Left ventricle myocardium inferior (tissue), 1 donor: ENCODE results near the gene GOSR1. TPM values are rescaled to one million over a fixed set of nuclear protein-coding genes. Genes with fewer than 3 reads are reported as not detected.
"Not testable (repeated sequence)": the region's sequence is repeated elsewhere in the genome, so short reads cannot be mapped to it uniquely, and the experiment has no call there.

Experiments
- DNase-seq: peaks from one replicate; pipeline ENCODE4 v3.0.0-alpha.2; 2020
- H3K27ac ChIP-seq: fragments of 200-600 bp; replicated peaks from 2 replicates; pipeline ENCODE4 v1.8.0; 2021
- H3K27me3 ChIP-seq: fragments of 200-600 bp; 2 replicates; pipeline ENCODE4 v1.8.0; 2021; ENCODE audit warnings: low read depth
- H3K36me3 ChIP-seq: fragments of 200-600 bp; 2 replicates; pipeline ENCODE4 v1.8.0; 2021
- H3K4me1 ChIP-seq: fragments of 200-600 bp; 2 replicates; pipeline ENCODE4 v1.8.0; 2021
- H3K4me3 ChIP-seq: fragments of 200-600 bp; 2 replicates; pipeline ENCODE4 v1.8.0; 2021; ENCODE audit warnings: mild to moderate bottlenecking, moderate library complexity
- H3K9me3 ChIP-seq: fragments of 200-600 bp; replicated peaks from 2 replicates; pipeline ENCODE4 v1.8.0; 2021
- intact Hi-C: fragments of 100-400 bp; cut with micrococcal nuclease; formaldehyde crosslinking; loops from one replicate; pipeline ENCODE4 v1.11.0; 2022
- total RNA-seq: library from RNA; stranded (reverse); fragmentation: NEBNext Ultra II Directional; extraction: Animal tissue kit (Norgen Biotek cat#: 25700); gene quantifications from one replicate; pipeline ENCODE4 v1.2.1, GENCODE V29; 2021
- TF ChIP-seq, protein P1 (sequence below): fragments of 200-600 bp; IDR thresholded peaks from 2 replicates; pipeline ENCODE4 v1.8.0; 2021; ENCODE audit warnings: antibody characterized with exemption, mild to moderate bottlenecking, borderline replicate concordance
- donor health status: DM: no; HTN: yes; CAD: no; lungs with severe emphysema.

Gene GOSR1
- total RNA-seq, 1 donor from 2014 or later: 28.2 TPM

DNA sequence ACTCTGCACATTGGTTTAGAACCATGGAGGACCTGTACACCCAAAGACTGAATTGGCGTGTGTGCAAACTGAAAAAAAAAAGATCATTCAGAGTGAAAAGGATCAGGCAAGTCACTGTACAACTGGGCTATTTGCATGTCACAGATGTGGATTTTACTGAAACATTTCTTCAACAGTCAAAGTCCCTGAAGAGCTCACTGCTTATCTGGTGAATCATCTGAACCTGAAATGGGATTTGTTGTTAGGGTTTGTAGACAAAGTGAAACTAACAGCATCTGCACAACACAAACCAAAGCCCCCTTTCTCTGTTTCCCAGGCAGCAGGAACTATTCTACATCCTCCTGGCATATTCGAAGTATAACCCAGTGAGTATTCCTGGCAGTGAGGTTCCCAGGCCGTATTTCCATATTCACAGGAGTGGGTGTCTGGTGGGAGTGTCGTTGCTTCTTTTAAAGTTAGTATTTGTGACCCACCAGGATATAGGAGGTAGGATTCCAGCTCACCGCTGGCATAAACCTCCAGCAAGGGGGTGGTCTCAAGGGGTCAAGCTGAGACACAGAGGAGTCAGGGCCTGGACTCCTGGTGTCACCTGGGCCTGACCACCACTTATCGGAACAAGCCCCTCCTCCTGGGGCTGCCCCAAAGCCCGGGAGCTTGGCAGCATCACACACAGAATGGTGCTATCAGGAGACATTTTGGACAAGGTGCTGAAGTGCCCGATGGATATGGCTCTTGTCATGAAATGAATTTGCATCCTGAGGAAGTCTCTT lies 80.9 kb downstream of the GOSR1 start:
- Histone ChIP-seq H3K4me3 (no peak overlapping the region), H3K36me3 (no peaks in the 10 kb centered on the region), H3K27ac (no peak overlapping the region), H3K27me3 (no peaks in the 10 kb centered on the region), H3K9me3 (no peaks in the 10 kb centered on the region), H3K4me1 (no peaks in the 10 kb centered on the region)
- no peak for DNase-seq
- intact Hi-C loops: no loop called here
- TF ChIP-seq, protein P1, sequence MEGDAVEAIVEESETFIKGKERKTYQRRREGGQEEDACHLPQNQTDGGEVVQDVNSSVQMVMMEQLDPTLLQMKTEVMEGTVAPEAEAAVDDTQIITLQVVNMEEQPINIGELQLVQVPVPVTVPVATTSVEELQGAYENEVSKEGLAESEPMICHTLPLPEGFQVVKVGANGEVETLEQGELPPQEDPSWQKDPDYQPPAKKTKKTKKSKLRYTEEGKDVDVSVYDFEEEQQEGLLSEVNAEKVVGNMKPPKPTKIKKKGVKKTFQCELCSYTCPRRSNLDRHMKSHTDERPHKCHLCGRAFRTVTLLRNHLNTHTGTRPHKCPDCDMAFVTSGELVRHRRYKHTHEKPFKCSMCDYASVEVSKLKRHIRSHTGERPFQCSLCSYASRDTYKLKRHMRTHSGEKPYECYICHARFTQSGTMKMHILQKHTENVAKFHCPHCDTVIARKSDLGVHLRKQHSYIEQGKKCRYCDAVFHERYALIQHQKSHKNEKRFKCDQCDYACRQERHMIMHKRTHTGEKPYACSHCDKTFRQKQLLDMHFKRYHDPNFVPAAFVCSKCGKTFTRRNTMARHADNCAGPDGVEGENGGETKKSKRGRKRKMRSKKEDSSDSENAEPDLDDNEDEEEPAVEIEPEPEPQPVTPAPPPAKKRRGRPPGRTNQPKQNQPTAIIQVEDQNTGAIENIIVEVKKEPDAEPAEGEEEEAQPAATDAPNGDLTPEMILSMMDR: no peak

DNA sequence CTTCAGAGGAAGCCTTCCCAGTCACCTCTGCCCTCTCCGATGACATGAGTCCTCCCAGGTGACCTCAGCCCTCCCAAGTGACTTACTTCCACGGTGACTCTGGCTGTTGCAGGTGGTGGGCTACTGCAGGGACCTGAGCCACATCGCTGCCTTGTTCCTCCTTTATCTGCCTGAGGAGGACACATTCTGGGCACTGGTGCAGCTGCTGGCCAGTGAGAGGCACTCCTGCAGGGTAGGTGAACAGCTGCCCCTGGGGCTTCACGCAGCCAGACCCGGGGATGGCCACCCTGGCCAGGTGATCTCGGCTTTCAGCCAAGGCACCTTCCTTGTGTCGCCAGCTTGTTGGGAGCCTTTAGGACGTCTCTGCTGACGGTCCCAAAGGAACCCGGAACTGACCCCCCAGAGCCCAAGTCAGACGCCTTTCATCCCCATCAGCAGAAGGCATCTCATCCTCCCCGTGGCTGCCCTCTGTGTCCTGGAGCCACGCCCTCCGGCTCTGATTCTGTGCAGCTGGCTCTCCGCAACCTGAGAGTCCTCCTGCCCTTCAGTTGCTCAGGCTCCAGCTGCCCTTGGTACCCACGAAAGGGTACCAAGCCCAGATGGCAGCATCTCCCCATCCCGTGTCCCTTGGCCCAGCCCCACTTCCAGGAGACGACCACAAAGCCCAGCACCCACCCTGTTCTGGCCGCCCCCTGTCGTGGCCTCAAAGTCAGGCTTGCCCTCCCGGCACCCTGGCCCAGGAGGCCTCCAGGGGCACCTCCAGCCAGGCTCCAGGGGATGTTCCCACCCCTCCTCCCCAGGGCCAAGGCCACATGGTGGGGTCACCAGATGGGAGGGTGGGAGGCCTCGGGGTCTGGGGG lies 81.7 kb downstream of the GOSR1 start:
- Histone ChIP-seq H3K36me3 (no peaks in the 10 kb centered on the region), H3K4me1 (no peaks in the 10 kb centered on the region), H3K9me3 (no peaks in the 10 kb centered on the region), H3K27ac (no peak overlapping the region), H3K4me3 (no peak overlapping the region), H3K27me3 (no peaks in the 10 kb centered on the region)
- intact Hi-C loops: no loop called here
- DNase-seq: no peak
- TF ChIP-seq, protein P1: no peak

DNA sequence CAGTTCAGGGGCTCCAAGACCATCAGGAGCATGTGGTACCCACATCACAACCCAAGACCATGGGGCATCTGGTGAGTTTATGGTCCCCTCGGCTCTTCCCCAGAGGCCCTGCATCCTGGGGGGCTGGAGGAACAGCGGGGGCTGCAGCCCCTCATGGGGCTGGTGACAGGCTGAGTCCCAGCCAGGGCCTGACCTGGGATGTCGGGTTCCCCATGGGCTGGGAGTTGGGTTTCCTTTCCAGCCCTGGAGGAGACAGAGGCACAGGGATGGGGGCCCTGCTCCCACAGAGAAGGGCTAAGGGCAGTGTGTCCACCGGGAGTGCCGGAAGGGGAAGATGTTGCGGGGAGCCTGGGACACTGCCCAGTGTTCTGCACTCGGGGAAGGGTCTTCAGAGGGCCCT lies 82.4 kb downstream of the GOSR1 start:
- Histone ChIP-seq H3K27ac (no peak overlapping the region), H3K4me1 (no peaks in the 10 kb centered on the region), H3K27me3 (peaks cover 3% of the 10 kb centered on the region), H3K9me3 (no peaks in the 10 kb centered on the region), H3K4me3 (no peak overlapping the region), H3K36me3 (no peaks in the 10 kb centered on the region)
- intact Hi-C loops: no loop called here
- no peak for DNase-seq
- TF ChIP-seq, protein P1: no peak

DNA sequence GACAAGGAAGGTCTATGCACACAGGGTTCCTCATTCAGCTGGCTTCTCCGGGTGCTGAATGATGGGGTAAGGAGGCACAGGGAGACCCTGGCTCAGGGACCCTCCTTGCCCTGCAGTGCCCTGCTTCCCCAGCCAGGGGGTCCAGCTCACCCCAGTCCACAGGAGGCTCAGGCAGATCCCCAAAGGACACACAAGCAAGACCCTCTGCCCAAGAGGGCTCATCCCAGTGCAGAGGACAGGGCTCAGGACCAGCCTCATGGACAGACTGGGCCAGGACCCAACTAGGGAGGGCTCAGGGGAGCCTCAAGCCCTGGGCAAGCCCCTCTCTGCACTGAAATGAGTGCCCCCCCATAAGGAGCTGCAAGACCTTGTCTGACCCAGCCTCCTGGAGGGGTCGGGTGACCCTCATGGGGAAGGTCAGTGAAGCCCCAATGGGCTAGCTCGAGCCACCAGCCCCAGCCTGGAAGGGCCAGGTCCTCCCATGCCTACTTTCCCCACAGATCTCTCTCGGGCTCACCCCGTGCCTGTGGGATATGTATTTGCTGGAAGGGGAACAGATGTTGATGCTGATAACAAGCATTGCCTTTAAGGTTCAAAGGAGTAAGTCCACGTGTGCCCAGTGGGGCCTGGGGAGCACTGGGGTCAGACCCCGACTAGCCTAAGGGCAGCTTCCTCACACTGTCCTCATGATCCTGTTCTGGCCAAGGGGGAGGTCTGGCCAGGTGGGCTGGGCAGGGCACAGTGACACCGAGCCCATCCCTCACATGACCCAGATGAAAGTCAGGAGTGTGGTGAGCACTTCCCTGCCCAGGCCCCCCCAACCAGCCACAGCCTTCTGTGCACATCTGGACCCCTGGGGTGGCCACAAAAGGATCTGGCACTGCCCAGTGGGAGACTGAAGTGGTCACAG lies 83.2 kb downstream of the GOSR1 start:
- H3K9me3 ChIP-seq, H3K27ac ChIP-seq, DNase-seq, H3K27me3 ChIP-seq, intact Hi-C loops, H3K36me3 ChIP-seq, H3K4me3 ChIP-seq, H3K4me1 ChIP-seq: not testable (repeated sequence)

DNA sequence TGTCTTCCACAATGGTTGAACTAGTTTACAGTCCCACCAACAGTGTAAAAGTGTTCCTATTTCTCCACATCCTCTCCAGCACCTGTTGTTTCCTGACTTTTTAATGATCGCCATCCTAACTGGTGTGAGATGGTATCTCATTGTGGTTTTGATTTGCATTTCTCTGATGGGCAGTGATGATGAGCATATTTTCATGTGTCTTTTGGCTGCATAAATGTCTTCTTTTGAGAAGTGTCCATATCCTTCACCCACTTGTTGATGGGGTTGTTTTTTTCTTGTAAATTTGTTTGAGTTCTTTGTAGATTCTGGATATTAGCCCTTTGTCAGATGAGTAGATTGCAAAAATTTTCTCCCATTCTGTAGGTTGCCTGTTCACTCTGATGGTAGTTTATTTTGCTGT lies 84.6 kb downstream of the GOSR1 start:
- H3K27ac ChIP-seq, H3K36me3 ChIP-seq, intact Hi-C loops, H3K4me3 ChIP-seq, H3K9me3 ChIP-seq, DNase-seq, H3K4me1 ChIP-seq: not testable (repeated sequence)
- peaks cover 22% of the 10 kb centered on the region for H3K27me3 ChIP-seq

DNA sequence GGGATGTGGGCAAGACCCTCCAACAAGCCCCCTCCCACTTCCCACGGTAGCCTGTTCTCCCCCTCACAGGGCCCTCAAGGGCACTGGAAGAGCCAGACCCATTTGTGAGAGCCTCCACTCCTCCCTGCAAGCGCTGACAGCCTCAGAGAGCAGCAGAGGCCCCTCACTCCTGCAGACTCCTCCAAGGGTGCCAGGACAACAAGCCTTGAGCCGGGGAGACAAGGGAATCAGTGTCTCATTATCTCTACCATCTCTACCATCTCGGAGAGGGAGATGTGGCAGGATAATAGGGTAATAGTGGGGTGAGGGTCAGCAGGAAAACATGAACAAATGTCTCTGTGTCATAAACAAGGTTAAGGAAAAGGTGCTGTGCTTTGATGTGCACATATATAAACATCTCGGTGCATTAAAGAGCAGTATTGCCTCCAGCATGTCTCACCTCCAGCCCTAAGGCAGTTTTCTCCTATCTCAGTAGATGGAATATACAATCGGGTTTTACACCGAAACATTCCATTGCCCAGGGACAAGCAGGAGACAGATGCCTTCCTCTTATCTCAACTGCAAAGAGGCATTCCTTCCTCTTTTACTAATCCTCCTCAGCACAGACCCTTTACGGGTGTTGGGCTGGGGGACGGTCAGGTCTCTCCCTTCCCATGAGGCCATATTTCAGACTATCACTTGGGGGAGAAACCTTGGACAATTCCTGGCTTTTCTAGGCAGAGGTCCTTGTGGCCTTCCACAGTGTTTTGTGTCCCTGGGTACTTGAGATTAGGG lies 86.1 kb downstream of the GOSR1 start:
- H3K4me1 ChIP-seq, H3K36me3 ChIP-seq, H3K4me3 ChIP-seq, intact Hi-C loops, H3K27ac ChIP-seq, DNase-seq, H3K9me3 ChIP-seq: not testable (repeated sequence)
- peaks cover 36% of the 10 kb centered on the region for H3K27me3 ChIP-seq

DNA sequence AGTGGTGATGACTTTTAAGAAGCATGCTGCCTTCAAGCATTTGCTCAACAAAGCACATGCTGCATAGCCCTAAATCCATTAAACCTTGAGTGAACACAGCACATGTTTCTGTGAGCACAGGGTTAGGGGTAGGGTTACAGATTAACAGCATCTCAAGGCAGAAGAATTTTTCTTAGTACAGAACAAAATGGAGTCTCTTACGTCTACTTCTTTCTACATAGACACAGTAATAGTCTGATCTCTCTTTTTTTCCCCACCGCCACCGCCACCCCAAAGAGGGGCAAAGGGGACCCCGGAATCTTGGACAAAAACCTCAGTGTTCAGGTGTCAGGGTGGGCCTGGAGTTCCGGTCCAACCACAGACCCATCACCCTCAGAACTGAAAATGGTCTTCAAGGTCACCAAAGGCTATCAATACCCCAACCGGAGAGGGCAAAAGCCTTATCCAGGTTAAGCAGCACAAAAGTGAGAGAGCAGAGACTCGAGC lies 86.7 kb downstream of the GOSR1 start:
- H3K4me1 ChIP-seq, H3K27ac ChIP-seq, H3K4me3 ChIP-seq, H3K9me3 ChIP-seq, H3K36me3 ChIP-seq, intact Hi-C loops, DNase-seq: not testable (repeated sequence)
- peaks cover 36% of the 10 kb centered on the region for H3K27me3 ChIP-seq

DNA sequence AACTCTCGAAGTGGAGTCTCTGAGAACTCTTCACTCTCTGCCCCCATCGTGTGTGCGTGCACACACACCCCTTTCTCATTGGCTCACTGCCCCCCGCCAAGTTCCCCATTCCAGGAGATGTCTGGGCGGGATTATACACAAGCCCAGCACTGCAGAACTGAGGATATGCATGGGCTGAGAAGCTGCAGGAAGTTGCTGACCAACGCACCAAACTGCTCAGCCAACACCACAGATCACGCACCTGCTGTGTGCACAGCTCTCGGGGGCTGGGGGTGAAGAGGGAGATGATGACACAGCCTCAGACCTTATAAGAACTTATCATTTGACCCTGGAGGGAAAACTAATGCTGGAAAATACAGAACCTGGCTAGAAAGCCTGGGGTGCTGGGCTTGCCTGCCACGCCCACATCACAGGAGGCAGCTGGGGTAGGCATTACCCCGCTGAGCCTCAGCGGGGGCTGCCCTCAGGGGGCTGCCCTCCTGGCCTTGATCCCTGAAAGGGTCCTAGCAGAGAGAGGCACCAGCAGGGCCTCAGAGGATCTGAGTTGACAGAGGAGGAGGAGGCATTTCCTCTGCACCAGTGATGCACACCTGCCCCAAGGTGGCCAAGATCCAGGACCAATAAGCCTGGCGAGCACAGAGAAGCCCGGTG lies 87.3 kb downstream of the GOSR1 start:
- H3K36me3 ChIP-seq, H3K4me3 ChIP-seq, DNase-seq, H3K4me1 ChIP-seq, H3K9me3 ChIP-seq, intact Hi-C loops, H3K27ac ChIP-seq: not testable (repeated sequence)
- H3K27me3 ChIP-seq: peaks cover 39% of the 10 kb centered on the region
